TTC549 (cell line): ENCODE measurements around the gene SPPL3.

Experiments
- FAIRE-seq: peaks from 2 replicates; lab custom pipeline; 2012; peaks lifted over from hg19 to GRCh38; lab: Jason Lieb, UNC

SPPL3 gene

GRCh38 chr12:120720987-120721801 lies 183.0 kb downstream of the SPPL3 start:
- no peak for FAIRE-seq

- no peak for FAIRE-seq
Observed at GRCh38 chr12:120720234-120720986, 183.7 kb downstream of the SPPL3 start.

GRCh38 chr12:120719496-120720233 lies 184.5 kb downstream of the SPPL3 start:
- no peak for FAIRE-seq

GRCh38 chr12:120719072-120719471 lies 185.1 kb downstream of the SPPL3 start:
- no peak for FAIRE-seq

- FAIRE-seq, result no peak
Observed at GRCh38 chr12:120718055-120718454, 186.1 kb downstream of the SPPL3 start.

GRCh38 chr12:120713861-120714482 lies 190.2 kb downstream of the SPPL3 start:
- peak; percentile 53 for FAIRE-seq

GRCh38 chr12:120712610-120713009 lies 191.5 kb downstream of the SPPL3 start:
- FAIRE-seq, result no peak
